Measurements from ENCODE around the gene LCE1B.

LCE1B gene

DNA sequence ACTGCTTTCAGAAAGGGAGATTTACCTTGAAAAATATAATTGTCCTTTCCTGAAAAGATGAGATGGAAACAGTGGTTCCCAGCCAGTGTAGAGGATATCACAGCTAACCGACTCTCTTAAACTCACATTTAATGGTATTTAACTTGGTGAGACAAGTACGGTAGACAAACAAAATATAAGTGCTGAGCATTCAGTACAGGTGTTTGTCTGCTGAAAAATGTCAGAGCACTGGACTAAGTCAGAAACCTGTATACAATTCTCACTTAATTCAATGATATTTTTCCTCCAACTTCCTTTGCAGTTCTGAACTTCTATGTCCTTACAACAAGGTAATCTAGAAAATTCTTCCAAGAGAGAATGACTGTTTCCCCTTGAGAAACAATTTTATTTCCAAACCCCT, at the start of gene LCE1B:
Gene LCE1B (plus strand): TSS at position 301 of the 400 bp plus-strand sequence. CDS start 476 bp downstream, outside the sequence.
- in situ Hi-C loops (cut with MboI; ENCODE audit: low sequenced_read_pairs): no loop called here

DNA sequence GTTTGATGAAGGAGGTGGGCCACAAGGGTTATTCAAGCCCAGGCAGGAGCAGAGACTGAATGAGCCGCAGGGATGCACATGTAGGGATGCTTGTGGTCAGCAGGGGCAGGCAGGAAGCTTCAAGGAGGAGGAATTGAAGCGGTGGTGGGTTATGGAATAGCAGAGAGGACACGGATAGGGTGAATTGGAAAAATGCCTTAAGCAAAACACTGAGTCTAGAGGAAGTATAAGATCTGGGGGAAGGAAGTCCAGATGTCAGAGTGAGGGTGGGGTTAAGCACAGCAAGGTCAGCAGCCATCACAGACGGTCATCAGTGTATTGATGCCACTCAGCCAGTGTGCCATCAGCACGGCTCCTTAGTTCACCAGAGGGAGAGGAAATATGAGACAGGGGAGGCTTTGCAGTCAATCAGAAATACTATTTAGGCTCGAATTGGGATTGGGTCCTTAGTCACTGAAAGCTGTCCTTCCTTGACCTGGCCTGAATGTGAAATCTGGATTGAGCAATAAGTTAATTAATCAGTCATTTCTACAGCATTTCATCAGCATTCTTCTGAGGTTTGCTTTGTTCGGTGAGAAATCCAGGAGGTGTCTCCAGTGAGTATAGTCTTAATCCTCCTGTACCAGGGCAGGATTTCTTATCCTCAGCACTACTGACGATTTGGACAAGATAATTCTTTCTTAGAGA, 42.8 kb upstream of the LCE1B start:
- in situ Hi-C loops (cut with MboI; ENCODE audit: low sequenced_read_pairs): no loop called here

- in situ Hi-C loops (cut with MboI; ENCODE audit: low sequenced_read_pairs): no loop called here
Measured at GRCh38 chr1:152770411-152770810, 41.4 kb upstream of the LCE1B start.

GRCh38 chr1:152774875-152775274, 36.9 kb upstream of the LCE1B start, which contains the start of gene LCE1F:
TSS of gene LCE1F (plus strand) at chr1:152775140. CDS start at chr1:152776372, 1,232 bp downstream.
- in situ Hi-C loops (cut with MboI; ENCODE audit: low sequenced_read_pairs): no loop called here

GRCh38 chr1:152776361-152776760, 35.4 kb upstream of the LCE1B start:
- in situ Hi-C loops (cut with MboI; ENCODE audit: low sequenced_read_pairs): no loop called here

DNA sequence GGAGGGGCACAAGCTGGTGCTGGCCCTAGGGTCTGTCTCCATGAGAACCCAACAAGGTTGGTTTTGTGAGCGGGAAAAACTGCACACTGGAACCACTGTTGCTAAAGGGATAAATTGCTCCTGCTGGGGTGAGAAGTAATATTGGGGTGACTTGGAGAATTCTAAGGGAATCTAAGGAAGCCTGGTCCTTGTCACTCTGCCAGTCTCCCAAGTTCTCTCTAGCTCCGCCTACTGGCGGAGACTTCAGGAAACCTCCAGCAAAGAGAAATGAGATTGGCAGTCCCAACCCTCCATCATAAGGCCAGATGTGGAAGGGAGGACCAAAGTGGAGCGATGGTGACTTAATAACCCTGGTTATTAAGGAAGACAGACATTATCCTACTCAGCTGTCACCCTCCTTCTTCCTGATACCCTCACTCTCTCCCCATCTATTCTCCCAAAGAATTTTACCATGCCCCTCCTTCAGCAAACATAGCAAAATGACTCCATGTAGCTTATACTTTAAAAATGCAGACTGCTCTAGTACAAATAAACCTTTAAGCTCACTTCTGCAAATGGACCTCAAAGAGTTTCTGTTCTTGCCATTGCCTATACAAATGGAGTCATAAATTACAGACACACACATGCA, 34.1 kb upstream of the LCE1B start:
- in situ Hi-C loops (cut with MboI; ENCODE audit: low sequenced_read_pairs): no loop called here

DNA sequence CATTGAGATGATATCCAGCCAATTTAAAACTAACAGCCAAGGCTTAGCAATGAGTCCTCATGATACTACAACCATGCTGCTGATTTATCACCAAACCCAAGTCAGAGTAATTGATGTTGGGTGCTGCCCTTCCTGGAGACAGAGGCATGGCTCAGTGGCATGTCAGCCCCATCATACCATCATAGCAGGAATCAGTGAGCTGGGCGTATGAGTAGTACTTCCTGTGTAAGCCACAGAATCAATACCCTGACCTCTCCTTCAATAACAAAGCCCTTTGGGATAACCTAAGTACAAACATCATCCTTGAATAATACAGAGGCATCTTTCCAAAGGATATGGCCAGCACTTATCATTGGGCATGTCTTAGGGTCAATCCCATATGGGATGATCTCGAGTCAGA, 28.7 kb upstream of the LCE1B start:
- in situ Hi-C loops (cut with MboI; ENCODE audit: low sequenced_read_pairs): no loop called here

GRCh38 chr1:152786077-152786476, 25.7 kb upstream of the LCE1B start, which contains the start of gene LCE1E:
TSS of gene LCE1E (plus strand) at chr1:152786257. CDS start at chr1:152787300, 1,043 bp downstream.
- in situ Hi-C loops (cut with MboI; ENCODE audit: low sequenced_read_pairs): no loop called here

- in situ Hi-C loops (cut with MboI; ENCODE audit: low sequenced_read_pairs): no loop called here
Measured at GRCh38 chr1:152795686-152796085, 16.1 kb upstream of the LCE1B start.

DNA sequence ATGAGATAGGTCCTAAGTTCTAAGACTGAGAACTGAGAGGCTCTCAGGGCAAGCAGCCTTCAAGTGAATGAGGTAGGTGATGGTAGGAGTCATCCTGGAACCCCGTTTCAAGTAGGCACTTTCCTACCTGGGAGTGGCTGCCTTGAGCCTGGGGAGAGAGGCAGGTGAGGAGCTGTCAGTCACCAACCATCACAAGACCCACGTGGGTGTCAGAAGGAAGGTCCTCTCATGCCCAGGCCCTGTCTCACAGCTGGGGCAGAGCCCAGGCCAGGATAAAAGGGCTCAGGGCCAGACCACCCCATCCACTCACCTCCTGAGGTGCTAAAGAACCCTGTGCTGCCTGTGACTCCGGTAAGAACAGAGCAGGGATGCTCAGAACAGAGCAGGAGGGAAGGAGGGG, 15.3 kb upstream of the LCE1B start, which contains the start of gene LCE1D:
Gene LCE1D (plus strand): TSS at position 301 of the 400 bp plus-strand sequence. CDS start 1,074 bp downstream, outside the sequence.
- in situ Hi-C loops (cut with MboI; ENCODE audit: low sequenced_read_pairs): no loop called here

GRCh38 chr1:152801333-152801732, 10.4 kb upstream of the LCE1B start:
- in situ Hi-C loops (cut with MboI; ENCODE audit: low sequenced_read_pairs): no loop called here

DNA sequence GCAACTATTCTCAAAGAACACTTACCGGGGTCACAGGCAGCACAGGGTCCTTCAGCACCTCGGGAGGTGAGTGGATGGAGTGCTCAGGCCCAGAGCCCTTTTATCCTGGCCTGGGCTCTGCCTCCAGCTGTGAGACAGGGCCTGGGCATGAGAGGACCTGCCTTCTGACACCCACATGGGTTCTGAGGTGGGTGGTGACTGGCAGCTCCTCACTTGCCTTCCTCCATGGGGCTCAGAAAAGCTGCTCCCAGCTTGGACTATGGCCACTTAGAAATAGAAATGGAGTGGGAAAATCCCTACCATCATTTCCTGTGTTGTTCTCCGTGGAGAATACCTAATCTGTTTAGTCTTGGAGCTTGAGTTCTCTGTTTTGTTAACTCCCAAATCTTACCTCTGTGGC, 5.2 kb upstream of the LCE1B start, which contains the start of gene LCE1C:
Gene LCE1C (minus strand): TSS at position 76 of the 400 bp plus-strand sequence. CDS start 1,173 bp downstream, outside the sequence.
- in situ Hi-C loops (cut with MboI; ENCODE audit: low sequenced_read_pairs): no loop called here

DNA sequence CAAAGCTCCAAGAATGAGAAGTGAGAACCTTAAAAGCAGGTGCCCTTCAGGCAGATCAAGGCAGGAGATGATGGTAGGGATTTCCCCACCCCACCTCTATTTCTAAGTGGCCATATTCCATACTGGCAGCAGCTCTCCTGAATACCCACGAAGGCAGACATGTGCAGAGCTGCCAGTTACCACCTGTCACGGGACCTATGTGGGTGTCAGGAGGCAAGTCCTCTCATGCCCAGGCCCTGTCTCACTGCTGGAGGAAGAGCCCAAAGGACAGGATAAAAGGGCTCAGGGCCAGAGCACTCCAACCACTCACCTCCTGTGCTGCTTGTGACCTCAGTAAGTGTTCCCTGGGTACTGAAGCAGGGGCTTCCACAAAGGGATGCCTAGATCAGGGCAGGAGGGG, 721 bp upstream of the LCE1B start:
- in situ Hi-C loops (cut with MboI; ENCODE audit: low sequenced_read_pairs): no loop called here

DNA sequence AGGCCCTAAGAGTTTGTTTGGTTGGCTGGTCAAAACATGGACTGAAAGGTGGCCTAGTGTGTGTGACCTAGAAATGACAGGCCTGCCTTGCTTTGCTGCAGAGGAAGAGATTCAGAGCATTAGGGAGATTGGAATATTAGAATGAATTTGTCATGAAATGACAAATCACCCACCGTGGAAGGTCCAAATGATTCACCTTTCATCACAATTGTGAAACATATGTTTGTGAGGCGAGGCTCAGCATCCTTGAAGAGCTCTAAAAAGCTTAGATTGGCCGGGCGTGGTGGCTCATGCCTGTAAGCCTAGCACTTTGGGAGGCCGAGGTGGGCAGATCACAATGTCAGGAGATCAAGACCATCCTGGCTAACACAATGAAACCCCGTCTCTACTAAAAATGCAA, 5.5 kb downstream of the LCE1B start:
- in situ Hi-C loops (cut with MboI; ENCODE audit: low sequenced_read_pairs): no loop called here

GRCh38 chr1:152823294-152823693, 11.5 kb downstream of the LCE1B start:
- in situ Hi-C loops (cut with MboI; ENCODE audit: low sequenced_read_pairs): no loop called here

GRCh38 chr1:152824964-152825363, 13.2 kb downstream of the LCE1B start:
- in situ Hi-C loops (cut with MboI; ENCODE audit: low sequenced_read_pairs): no loop called here

- in situ Hi-C loops (cut with MboI; ENCODE audit: low sequenced_read_pairs): no loop called here
Measured at GRCh38 chr1:152827173-152827572, 15.4 kb downstream of the LCE1B start, which contains the start of gene LCE1A. TSS of gene LCE1A (plus strand) at chr1:152827473. CDS start at chr1:152827473, 0 bp downstream.

DNA sequence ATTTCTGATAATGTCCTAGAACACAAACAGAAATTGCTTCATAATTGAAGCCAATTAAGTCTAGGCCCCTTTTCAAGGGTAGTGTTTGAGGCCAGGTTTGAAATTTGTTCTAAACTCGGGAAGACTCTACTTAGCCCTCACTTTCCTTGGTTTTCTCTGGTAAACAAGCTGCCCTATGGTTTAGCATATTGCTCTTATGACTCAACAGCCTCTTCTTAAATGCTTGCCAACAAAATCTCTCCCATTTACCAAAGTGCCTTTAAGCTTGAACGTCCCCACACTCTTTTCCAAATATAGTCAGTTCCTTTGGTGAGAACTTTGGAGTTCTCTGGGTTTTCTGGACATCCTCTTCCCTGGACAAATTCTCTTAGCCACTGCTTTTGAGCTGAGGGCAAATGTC, 25.1 kb downstream of the LCE1B start:
- in situ Hi-C loops (cut with MboI; ENCODE audit: low sequenced_read_pairs): no loop called here

GRCh38 chr1:152842556-152842955, 30.8 kb downstream of the LCE1B start, which contains the start of gene LCE6A:
TSS of gene LCE6A (plus strand) at chr1:152842856. CDS start at chr1:152843521, 665 bp downstream.
- in situ Hi-C loops (cut with MboI; ENCODE audit: low sequenced_read_pairs): no loop called here

- in situ Hi-C loops (cut with MboI; ENCODE audit: low sequenced_read_pairs): no loop called here
Measured at GRCh38 chr1:152855661-152856060, 43.9 kb downstream of the LCE1B start.

DNA sequence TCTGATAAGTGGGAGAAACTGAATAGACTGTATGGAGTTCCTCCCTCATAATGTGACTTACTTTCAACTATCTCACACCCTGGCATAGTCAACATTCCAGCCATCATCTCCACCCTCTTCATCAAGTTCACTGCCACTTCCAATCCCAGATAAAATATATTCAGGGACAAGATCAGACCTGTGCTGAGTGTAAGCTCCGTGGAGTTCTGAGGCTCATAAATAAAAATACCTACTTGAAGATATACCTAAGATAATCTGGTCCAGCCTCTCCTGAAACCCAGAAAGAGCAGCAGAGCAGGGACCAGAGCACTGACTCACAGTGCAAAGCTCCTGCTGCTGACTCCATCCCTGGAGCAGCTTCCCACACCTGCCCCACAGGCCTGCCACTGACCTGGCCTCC, 46.3 kb downstream of the LCE1B start:
- in situ Hi-C loops (cut with MboI; ENCODE audit: low sequenced_read_pairs): no loop called here

GRCh38 chr1:152859696-152860095, 47.9 kb downstream of the LCE1B start, which contains the start of gene LCE7A:
TSS of gene LCE7A (plus strand) at chr1:152859996. CDS start at chr1:152860698, 702 bp downstream.
- in situ Hi-C loops (cut with MboI; ENCODE audit: low sequenced_read_pairs): no loop called here

Measured in HL-60/S4 (cell line).